ENCODE data around the gene PID1. TPM values are rescaled to one million over a fixed set of nuclear protein-coding genes. Genes with fewer than 3 reads are reported as not detected.

PID1 gene
- total RNA-seq, 6 experiments from 2014 or later, result 28.5 to 95.4 (median 65.3) TPM

- no peaks in the 10 kb centered on the region for H3K27me3 ChIP-seq
- ATAC-seq (peak; percentile 72 to 92 (median 91)), DNase-seq (no peak)
- no peak for TF ChIP-seq CTCF (IDR thresholded peaks at IDR 0.05)
- no peak for TF ChIP-seq POLR2A (IDR thresholded peaks at IDR 0.05)
- H3K4me1 ChIP-seq, result peaks cover 0 to 22% (median 7%) of the 10 kb centered on the region in 4 donors
- H3K36me3 ChIP-seq, result no peaks in the 10 kb centered on the region
- no peak overlapping the region for H3K4me3 ChIP-seq
- peak overlapping the region in 1 of 3 donors; percentile 21 for H3K27ac ChIP-seq
- intact Hi-C loops (cut with DNase I), result no loop called here
- no peaks in the 10 kb centered on the region for H3K9me3 ChIP-seq
- WGBS (ENCODE audit: insufficient coverage, low coverage, low lambda C conversion rate, missing lambda C conversion rate), result 50% methylated on average over 2 of the region's 2 CpGs
Measured at GRCh38 chr2:229042349-229042748, 228.7 kb downstream of the PID1 start.

- Histone ChIP-seq H3K9me3 (no peaks in the 10 kb centered on the region), H3K36me3 (no peaks in the 10 kb centered on the region), H3K27me3 (no peaks in the 10 kb centered on the region), H3K27ac (no peak overlapping the region), H3K4me1 (peaks cover 0 to 22% (median 7%) of the 10 kb centered on the region in 4 donors), H3K4me3 (no peak overlapping the region)
- ATAC-seq (peak in 3 of 4 donors; percentile 43 to 67 (median 51)), DNase-seq (no peak)
- intact Hi-C loops (cut with DNase I), result no loop called here
- TF ChIP-seq CTCF (IDR thresholded peaks at IDR 0.05) (no peak), POLR2A (IDR thresholded peaks at IDR 0.05) (no peak)
- WGBS (ENCODE audit: insufficient coverage, low coverage, low lambda C conversion rate, missing lambda C conversion rate), result 28% methylated on average over 2 of the region's 2 CpGs
Measured at GRCh38 chr2:229041691-229042090, 229.4 kb downstream of the PID1 start.

DNA sequence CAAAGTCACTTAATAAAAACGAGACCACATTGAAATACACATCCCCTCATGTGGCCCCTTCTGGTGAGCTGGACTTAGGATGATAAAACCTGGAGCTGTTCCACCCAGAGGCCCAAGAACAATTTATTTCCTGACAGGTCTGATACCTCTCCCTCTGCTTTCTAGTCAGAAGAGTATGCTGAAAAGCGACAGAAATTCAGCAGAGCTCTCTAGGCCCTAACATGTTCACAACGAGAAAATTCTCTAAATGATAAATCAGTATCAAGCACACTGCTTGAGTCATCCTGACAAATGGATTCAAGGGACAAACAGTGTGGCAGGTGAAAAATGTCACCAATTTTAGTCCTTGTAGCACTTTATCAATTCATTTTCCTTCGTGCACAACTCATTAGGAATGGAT lies 233.5 kb downstream of the PID1 start:
- intact Hi-C loops (cut with DNase I), result no loop called here
- H3K4me3 ChIP-seq, result no peak overlapping the region
- TF ChIP-seq CTCF (IDR thresholded peaks at IDR 0.05) (no peak), POLR2A (IDR thresholded peaks at IDR 0.05) (no peak)
- H3K27ac ChIP-seq, result no peak overlapping the region
- H3K36me3 ChIP-seq, result no peaks in the 10 kb centered on the region
- 69% methylated on average over 4 of the region's 4 CpGs for WGBS (ENCODE audit: insufficient coverage, low coverage, low lambda C conversion rate, missing lambda C conversion rate)
- peaks cover 0 to 13% (median 3%) of the 10 kb centered on the region in 4 donors for H3K4me1 ChIP-seq
- ATAC-seq (no peak), DNase-seq (no peak)
- no peaks in the 10 kb centered on the region for H3K27me3 ChIP-seq
- H3K9me3 ChIP-seq, result no peaks in the 10 kb centered on the region

GRCh38 chr2:229033816-229034215 lies 237.3 kb downstream of the PID1 start:
- intact Hi-C loops (cut with DNase I), result no loop called here
- ATAC-seq (no peak), DNase-seq (no peak)
- Histone ChIP-seq H3K27me3 (no peaks in the 10 kb centered on the region), H3K4me3 (no peak overlapping the region), H3K27ac (no peak overlapping the region), H3K36me3 (no peaks in the 10 kb centered on the region), H3K9me3 (no peaks in the 10 kb centered on the region), H3K4me1 (no peaks in the 10 kb centered on the region)
- TF ChIP-seq CTCF (IDR thresholded peaks at IDR 0.05) (no peak), POLR2A (IDR thresholded peaks at IDR 0.05) (no peak)
- WGBS (ENCODE audit: insufficient coverage, low coverage, low lambda C conversion rate, missing lambda C conversion rate), result 90% methylated on average over 3 of the region's 3 CpGs

Data from right lobe of liver (tissue), 6 donors.